ENCODE results near the gene RPL21. TPM values are rescaled to one million over a fixed set of nuclear protein-coding genes. Genes with fewer than 3 reads are reported as not detected.

Gene RPL21
- total RNA-seq, 2 experiments from 2014 or later = 1,706 to 1,738 TPM

DNA sequence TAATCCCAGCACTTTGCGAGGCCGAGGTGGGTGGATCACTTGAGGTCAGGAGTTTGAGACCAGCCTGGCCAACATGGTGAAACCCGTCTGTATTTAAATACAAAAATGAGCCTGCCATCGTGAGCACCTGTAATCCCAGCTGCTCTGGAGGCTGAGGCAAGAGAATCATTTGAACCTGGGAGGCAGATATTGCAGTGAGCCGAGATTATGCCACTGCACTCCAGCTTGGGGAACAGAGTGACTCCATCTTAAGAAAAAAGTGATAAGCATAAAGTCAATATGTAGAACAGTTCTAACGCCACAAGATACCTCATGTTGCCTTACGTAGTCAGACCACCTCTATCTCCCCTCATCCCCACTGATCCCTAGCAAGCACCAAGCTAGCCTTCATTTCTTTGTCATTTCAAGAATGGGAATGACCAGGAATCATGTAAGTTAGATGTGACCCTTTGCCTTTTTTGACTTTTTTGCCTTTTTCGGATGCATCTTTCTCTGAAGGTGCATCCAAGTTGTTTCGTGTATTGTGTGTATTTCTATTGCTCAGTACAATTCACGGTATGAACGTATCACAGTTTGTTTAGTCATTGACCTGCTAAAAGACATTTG lies 6.4 kb downstream of the RPL21 start:
- CTCF ChIA-PET (ENCODE audit: unreplicated experiment) = no interaction called here
- no peak for DNase-seq (ENCODE audit: low spot score)
- H3K9me2 ChIP-seq (ENCODE audit: insufficient read depth, low read length) = no peaks in the 10 kb centered on the region
- intact Hi-C loops (cut with micrococcal nuclease; ENCODE audit: unreplicated experiment) = loop anchor here (2.0 kb wide), 1 partner anchor 189 kb away; no protein-coding TSS in a partner anchor
- BruUV-seq (replicated peaks) = no TSS peak
- no peak overlapping the region for H2AFZ ChIP-seq (ENCODE audit: low read length)
- H4K20me1 ChIP-seq (ENCODE audit: insufficient read depth, low read length) = peaks cover 22% of the 10 kb centered on the region; the same call in 1 of the 2 replicates
- no peak overlapping the region for H3K4me2 ChIP-seq (ENCODE audit: low read length)
- peaks cover 73% of the 10 kb centered on the region for H3K4me1 ChIP-seq (ENCODE audit: insufficient read depth, low read length, poor library complexity, severe bottlenecking)
- no peaks in the 10 kb centered on the region for H3K9me3 ChIP-seq (ENCODE audit: low read length)
- H3K36me3 ChIP-seq (ENCODE audit: insufficient read depth, low read length) = peaks cover 99% of the 10 kb centered on the region
- no peak overlapping the region for H3K4me3 ChIP-seq (ENCODE audit: low read depth, low read length, poor library complexity, severe bottlenecking)
- H3K79me2 ChIP-seq (ENCODE audit: insufficient read depth, low read depth, low read length) = peaks cover 52% of the 10 kb centered on the region
- TF ChIP-seq CTCF (conservative IDR thresholded peaks at IDR 0.05; ENCODE audit: low read length) (no peak), EZH2phosphoT487 (IDR thresholded peaks at IDR 0.05; ENCODE audit: borderline replicate concordance, low read depth, low read length) (no peak)
- peak overlapping the region; percentile 58 for H3K27ac ChIP-seq (ENCODE audit: low read depth, low read length, poor library complexity, severe bottlenecking)
- POLR2A ChIA-PET = interaction anchor here (0.5 to 1.4 kb wide), 5 partner anchors 8 to 90 kb away, joined by 3 to 6 read pairs (median 4); no protein-coding TSS in a partner anchor

DNA sequence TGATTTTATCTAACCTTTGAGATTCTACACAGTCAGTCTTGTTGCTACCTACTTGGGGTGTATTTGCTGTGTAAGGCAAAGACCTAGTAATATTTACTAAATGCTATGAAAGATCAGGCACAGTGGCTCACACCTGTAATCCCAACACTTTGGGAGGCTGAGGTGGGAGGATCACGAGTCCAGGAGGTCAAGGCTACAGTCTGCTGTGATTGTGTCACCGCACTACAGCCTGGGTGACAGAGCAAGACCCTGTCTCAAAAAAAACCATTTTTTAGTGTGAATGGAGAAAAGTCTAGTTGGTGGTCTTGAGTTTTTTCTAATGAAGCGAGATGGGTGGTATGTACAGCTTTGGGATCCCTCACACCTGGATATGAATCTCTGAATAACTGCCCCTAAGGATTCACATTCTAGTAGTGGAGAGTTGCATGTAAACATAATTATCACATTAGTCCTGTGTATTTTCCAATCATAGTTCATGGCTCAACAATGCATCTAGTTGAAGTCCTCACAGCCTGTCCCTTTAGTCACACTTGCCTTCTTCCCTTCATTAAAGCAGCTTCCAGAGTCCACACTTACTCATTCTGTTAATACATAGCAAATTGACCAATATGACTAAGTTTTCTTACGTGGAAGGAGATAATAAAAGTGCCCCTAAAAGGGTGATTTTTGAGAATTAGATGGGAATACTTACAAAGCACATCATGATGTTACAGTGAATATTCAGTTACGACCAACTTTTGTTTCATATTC lies 7.5 kb downstream of the RPL21 start:
- H3K4me1 ChIP-seq (ENCODE audit: insufficient read depth, low read length, poor library complexity, severe bottlenecking) = peaks cover 67% of the 10 kb centered on the region
- ChIA-PET CTCF (ENCODE audit: unreplicated experiment) (no interaction called here), POLR2A (interaction anchor here (0.6 to 1.2 kb wide), 2 partner anchors 21 to 52 kb away, joined by 3 to 4 read pairs; no protein-coding TSS in a partner anchor)
- TF ChIP-seq CTCF (conservative IDR thresholded peaks at IDR 0.05; ENCODE audit: low read length) (no peak), EZH2phosphoT487 (IDR thresholded peaks at IDR 0.05; ENCODE audit: borderline replicate concordance, low read depth, low read length) (no peak)
- H3K79me2 ChIP-seq (ENCODE audit: insufficient read depth, low read depth, low read length) = peaks cover 41% of the 10 kb centered on the region
- H3K9me3 ChIP-seq (ENCODE audit: low read length) = no peaks in the 10 kb centered on the region
- peak overlapping the region; percentile 58 for H3K27ac ChIP-seq (ENCODE audit: low read depth, low read length, poor library complexity, severe bottlenecking)
- BruUV-seq (replicated peaks) = no TSS peak
- no peak for DNase-seq (ENCODE audit: low spot score)
- H4K20me1 ChIP-seq (ENCODE audit: insufficient read depth, low read length) = peaks cover 12% of the 10 kb centered on the region; the same call in 1 of the 2 replicates
- H3K9me2 ChIP-seq (ENCODE audit: insufficient read depth, low read length) = no peaks in the 10 kb centered on the region
- intact Hi-C loops (cut with micrococcal nuclease; ENCODE audit: unreplicated experiment) = loop anchor here (2.0 kb wide), 1 partner anchor 188 kb away; no protein-coding TSS in a partner anchor
- H2AFZ ChIP-seq (ENCODE audit: low read length) = no peak overlapping the region
- H3K36me3 ChIP-seq (ENCODE audit: insufficient read depth, low read length) = peaks cover 89% of the 10 kb centered on the region
- H3K4me2 ChIP-seq (ENCODE audit: low read length) = peak overlapping the region; percentile 18
- no peak overlapping the region for H3K4me3 ChIP-seq (ENCODE audit: low read depth, low read length, poor library complexity, severe bottlenecking)

Data from OCI-LY7 (cell line).